ENCODE measurements around the gene KHK. TPM values are rescaled to one million over a fixed set of nuclear protein-coding genes. Genes with fewer than 3 reads are reported as not detected.
"Not testable (repeated sequence)": the region's sequence is repeated elsewhere in the genome, so short reads cannot be mapped to it uniquely, and the experiment has no call there.

KHK gene
- polyA plus RNA-seq, 1 donor, result 1.5 TPM

- DNase-seq, result no peak
Observed at GRCh38 chr2:27097341-27097740, 10.8 kb downstream of the KHK start.

GRCh38 chr2:27099334-27099955 is 12.9 kb downstream of the KHK start:
- no peak for DNase-seq

GRCh38 chr2:27100036-27100435 is 13.5 kb downstream of the KHK start:
- DNase-seq, result no peak

- DNase-seq, result no peak
Observed at GRCh38 chr2:27102329-27102728, 15.8 kb downstream of the KHK start.

GRCh38 chr2:27105981-27106380 is 19.4 kb downstream of the KHK start:
- no peak for DNase-seq

- DNase-seq, result no peak
Observed at GRCh38 chr2:27108221-27108620, 21.6 kb downstream of the KHK start.

- no peak for DNase-seq
Observed at GRCh38 chr2:27109083-27109482, 22.5 kb downstream of the KHK start.

- DNase-seq, result not testable (repeated sequence)
Observed at GRCh38 chr2:27110603-27111352, 24.2 kb downstream of the KHK start.

- not testable (repeated sequence) for DNase-seq
Observed at GRCh38 chr2:27111392-27112078, 25.0 kb downstream of the KHK start.

GRCh38 chr2:27115519-27115918 is 28.9 kb downstream of the KHK start:
- no peak for DNase-seq

GRCh38 chr2:27117995-27118524 is 31.5 kb downstream of the KHK start:
- DNase-seq, result no peak

- no peak for DNase-seq
Observed at GRCh38 chr2:27118525-27119329, 32.2 kb downstream of the KHK start, which contains the start of gene CGREF1. TSS of gene CGREF1 (minus strand) at chr2:27119128. CDS start at chr2:27104366, 14,762 bp downstream.

- DNase-seq, result not testable (repeated sequence)
Observed at GRCh38 chr2:27119330-27119670, 32.7 kb downstream of the KHK start.

GRCh38 chr2:27121906-27122305 is 35.3 kb downstream of the KHK start:
- no peak for DNase-seq

GRCh38 chr2:27122791-27123190 is 36.2 kb downstream of the KHK start:
- DNase-seq, result no peak

GRCh38 chr2:27123302-27124150 is 37.0 kb downstream of the KHK start, which contains the start of gene ABHD1:
TSS of gene ABHD1 (plus strand) at chr2:27123815. CDS start at chr2:27123949, 134 bp downstream.
- DNase-seq, result no peak

- no peak for DNase-seq
Observed at GRCh38 chr2:27125104-27125503, 38.5 kb downstream of the KHK start.

GRCh38 chr2:27126252-27126710 is 39.7 kb downstream of the KHK start:
- no peak for DNase-seq

GRCh38 chr2:27127883-27128667 is 41.5 kb downstream of the KHK start:
- DNase-seq, result no peak
